Measurements from ENCODE around the gene ITSN1.

DNA sequence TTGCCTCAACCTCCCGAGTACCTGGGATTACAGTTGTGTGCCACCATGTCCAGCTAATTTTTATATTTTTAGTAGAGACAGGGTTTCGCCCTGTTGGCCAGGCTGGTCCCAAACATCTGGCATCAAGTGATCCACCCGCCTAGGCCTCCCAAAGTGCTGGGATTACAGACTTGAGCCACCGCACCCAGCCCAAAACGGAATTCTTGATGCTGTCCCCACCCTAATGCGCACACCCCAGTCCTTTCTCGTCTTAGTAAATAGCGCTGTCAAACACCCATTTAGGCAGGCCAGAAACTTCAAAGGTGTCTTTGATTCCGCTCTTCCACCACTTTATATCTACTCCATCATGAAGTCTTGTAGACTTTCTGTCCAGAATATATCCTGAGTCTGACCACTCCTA, 35.1 kb downstream of the ITSN1 start:
- no peak for TF ChIP-seq REST (IDR thresholded peaks at IDR 0.05; ENCODE audit: insufficient read depth in 1 of 2, low read depth in 2 of 2, low read length in 1 of 2)
- TF ChIP-seq SIN3A (IDR thresholded peaks at IDR 0.05; ENCODE audit: borderline replicate concordance, insufficient read depth, low read depth, low read length): no peak
- no peak for TF ChIP-seq CTCF (IDR thresholded peaks at IDR 0.05)
- no peak for TF ChIP-seq POLR2AphosphoS5 (IDR thresholded peaks at IDR 0.05; ENCODE audit: low read depth, low read length)
